ENCODE results near the gene CPSF7.
A peak's percentile ranks its signal among the peaks of the same experiment; 100 is the strongest.

CPSF7 gene

GRCh38 chr11:61404103-61404502, 25.7 kb downstream of the CPSF7 start:
- in situ Hi-C loops (cut with HindIII; ENCODE audit: low sequenced_read_pairs), result no loop called here
- no peak overlapping the region for H3K4me3 ChIP-seq (ENCODE audit: low read depth, low read length)
- no peak for TF ChIP-seq CTCF (IDR thresholded peaks at IDR 0.05; ENCODE audit: low read depth, low read length, missing control alignments)
- no peak for DNase-seq (ENCODE audit: low read depth)

- H3K4me3 ChIP-seq (ENCODE audit: low read depth, low read length), result no peak overlapping the region
- no peak for TF ChIP-seq CTCF (IDR thresholded peaks at IDR 0.05; ENCODE audit: low read depth, low read length, missing control alignments)
- in situ Hi-C loops (cut with HindIII; ENCODE audit: low sequenced_read_pairs), result no loop called here
- DNase-seq (ENCODE audit: low read depth), result no peak
Measured at GRCh38 chr11:61403658-61404057, 26.1 kb downstream of the CPSF7 start.

- H3K4me3 ChIP-seq (ENCODE audit: low read depth, low read length), result no peak overlapping the region
- no peak for DNase-seq (ENCODE audit: low read depth)
- TF ChIP-seq CTCF (IDR thresholded peaks at IDR 0.05; ENCODE audit: low read depth, low read length, missing control alignments), result no peak
- in situ Hi-C loops (cut with HindIII; ENCODE audit: low sequenced_read_pairs), result no loop called here
Measured at GRCh38 chr11:61401573-61401972, 28.2 kb downstream of the CPSF7 start.

- H3K4me3 ChIP-seq (ENCODE audit: low read depth, low read length), result no peak overlapping the region
- in situ Hi-C loops (cut with HindIII; ENCODE audit: low sequenced_read_pairs), result no loop called here
- DNase-seq (ENCODE audit: low read depth), result no peak
- no peak for TF ChIP-seq CTCF (IDR thresholded peaks at IDR 0.05; ENCODE audit: low read depth, low read length, missing control alignments)
Measured at GRCh38 chr11:61401173-61401572, 28.6 kb downstream of the CPSF7 start.

GRCh38 chr11:61392981-61393595, 36.7 kb downstream of the CPSF7 start:
- no peak for DNase-seq (ENCODE audit: low read depth)
- in situ Hi-C loops (cut with HindIII; ENCODE audit: low sequenced_read_pairs), result no loop called here
- TF ChIP-seq CTCF (IDR thresholded peaks at IDR 0.05; ENCODE audit: low read depth, low read length, missing control alignments), result peak; percentile 20
- peak overlapping the region; percentile 73 for H3K4me3 ChIP-seq (ENCODE audit: low read depth, low read length)

GRCh38 chr11:61390161-61390560, 39.6 kb downstream of the CPSF7 start:
- TF ChIP-seq CTCF (IDR thresholded peaks at IDR 0.05; ENCODE audit: low read depth, low read length, missing control alignments), result no peak
- in situ Hi-C loops (cut with HindIII; ENCODE audit: low sequenced_read_pairs), result no loop called here
- H3K4me3 ChIP-seq (ENCODE audit: low read depth, low read length), result no peak overlapping the region
- DNase-seq (ENCODE audit: low read depth), result no peak

All from astrocyte of the cerebellum (primary cell).